ENCODE results near the gene C9orf78. TPM values are rescaled to one million over a fixed set of nuclear protein-coding genes. Genes with fewer than 3 reads are reported as not detected.

Gene C9orf78
- total and polyA plus RNA-seq, 8 donors: 16.3 to 38.6 (median 19.0) TPM

DNA sequence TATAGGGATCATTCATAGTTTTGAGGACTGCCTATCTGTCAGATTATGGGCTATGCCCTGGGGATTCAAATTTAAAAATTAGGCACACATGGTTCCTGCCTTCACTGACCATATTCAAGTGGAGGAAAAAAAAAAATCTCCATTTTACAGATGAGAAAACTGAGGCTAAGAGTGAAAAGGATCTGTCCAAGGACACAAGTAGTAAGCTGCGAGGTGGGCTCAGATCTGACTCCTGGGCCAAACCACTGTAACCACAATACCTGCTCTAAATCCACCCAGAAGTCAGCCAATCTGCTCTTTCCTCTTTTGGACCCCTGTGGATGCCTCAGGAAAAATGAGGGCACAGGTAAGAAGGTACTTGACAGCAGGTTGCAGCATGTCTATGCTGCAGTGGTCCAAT lies 8.3 kb downstream of the C9orf78 start:
- intact Hi-C loops (cut with DNase I): no loop called here
- Histone ChIP-seq H3K27ac (no peak overlapping the region), H3K4me1 (peaks cover 0 to 4% (median 0%) of the 10 kb centered on the region in 3 donors), H3K4me3 (no peak overlapping the region), H3K36me3 (peaks cover 9 to 44% (median 15%) of the 10 kb centered on the region in 3 donors), H3K9me3 (no peaks in the 10 kb centered on the region), H3K27me3 (no peaks in the 10 kb centered on the region)
- no peak for ATAC-seq
- TF ChIP-seq, protein P1, sequence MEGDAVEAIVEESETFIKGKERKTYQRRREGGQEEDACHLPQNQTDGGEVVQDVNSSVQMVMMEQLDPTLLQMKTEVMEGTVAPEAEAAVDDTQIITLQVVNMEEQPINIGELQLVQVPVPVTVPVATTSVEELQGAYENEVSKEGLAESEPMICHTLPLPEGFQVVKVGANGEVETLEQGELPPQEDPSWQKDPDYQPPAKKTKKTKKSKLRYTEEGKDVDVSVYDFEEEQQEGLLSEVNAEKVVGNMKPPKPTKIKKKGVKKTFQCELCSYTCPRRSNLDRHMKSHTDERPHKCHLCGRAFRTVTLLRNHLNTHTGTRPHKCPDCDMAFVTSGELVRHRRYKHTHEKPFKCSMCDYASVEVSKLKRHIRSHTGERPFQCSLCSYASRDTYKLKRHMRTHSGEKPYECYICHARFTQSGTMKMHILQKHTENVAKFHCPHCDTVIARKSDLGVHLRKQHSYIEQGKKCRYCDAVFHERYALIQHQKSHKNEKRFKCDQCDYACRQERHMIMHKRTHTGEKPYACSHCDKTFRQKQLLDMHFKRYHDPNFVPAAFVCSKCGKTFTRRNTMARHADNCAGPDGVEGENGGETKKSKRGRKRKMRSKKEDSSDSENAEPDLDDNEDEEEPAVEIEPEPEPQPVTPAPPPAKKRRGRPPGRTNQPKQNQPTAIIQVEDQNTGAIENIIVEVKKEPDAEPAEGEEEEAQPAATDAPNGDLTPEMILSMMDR (IDR thresholded peaks at IDR 0.05): no peak
- FAIRE-seq: no peak
- no peak for DNase-seq
- WGBS, 2 donors: 82 to 94% methylated on average over 1 of the region's 1 CpG

DNA sequence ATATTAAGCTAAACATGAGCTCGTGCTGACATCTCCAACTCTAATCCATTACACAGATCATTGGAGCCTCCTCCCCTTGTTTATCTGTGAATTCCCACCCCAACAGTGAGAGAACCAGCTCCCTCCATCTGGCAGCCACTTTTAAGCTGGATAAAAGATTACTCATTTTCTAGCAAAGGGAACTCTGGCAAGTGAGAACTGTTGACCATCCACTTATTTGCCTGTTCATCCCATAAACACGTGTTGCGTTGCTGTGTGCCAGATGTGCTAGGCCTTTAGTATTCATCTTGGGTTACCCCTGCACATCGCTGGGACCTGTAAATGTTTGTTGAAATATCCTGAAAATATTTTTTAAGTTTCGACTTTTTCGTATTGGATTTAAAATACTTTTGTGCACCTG lies 8.7 kb downstream of the C9orf78 start:
- FAIRE-seq (no peak), ATAC-seq (no peak), DNase-seq (no peak)
- 65 to 67% methylated on average over 6 of the region's 6 CpGs for WGBS, 2 donors
- Histone ChIP-seq H3K36me3 (peaks cover 9 to 43% (median 15%) of the 10 kb centered on the region in 3 donors), H3K27me3 (no peaks in the 10 kb centered on the region), H3K9me3 (no peaks in the 10 kb centered on the region), H3K4me3 (no peak overlapping the region), H3K27ac (no peak overlapping the region), H3K4me1 (peaks cover 0 to 4% (median 0%) of the 10 kb centered on the region in 3 donors)
- TF ChIP-seq, protein P1 (IDR thresholded peaks at IDR 0.05): no peak
- intact Hi-C loops (cut with DNase I): no loop called here

DNA sequence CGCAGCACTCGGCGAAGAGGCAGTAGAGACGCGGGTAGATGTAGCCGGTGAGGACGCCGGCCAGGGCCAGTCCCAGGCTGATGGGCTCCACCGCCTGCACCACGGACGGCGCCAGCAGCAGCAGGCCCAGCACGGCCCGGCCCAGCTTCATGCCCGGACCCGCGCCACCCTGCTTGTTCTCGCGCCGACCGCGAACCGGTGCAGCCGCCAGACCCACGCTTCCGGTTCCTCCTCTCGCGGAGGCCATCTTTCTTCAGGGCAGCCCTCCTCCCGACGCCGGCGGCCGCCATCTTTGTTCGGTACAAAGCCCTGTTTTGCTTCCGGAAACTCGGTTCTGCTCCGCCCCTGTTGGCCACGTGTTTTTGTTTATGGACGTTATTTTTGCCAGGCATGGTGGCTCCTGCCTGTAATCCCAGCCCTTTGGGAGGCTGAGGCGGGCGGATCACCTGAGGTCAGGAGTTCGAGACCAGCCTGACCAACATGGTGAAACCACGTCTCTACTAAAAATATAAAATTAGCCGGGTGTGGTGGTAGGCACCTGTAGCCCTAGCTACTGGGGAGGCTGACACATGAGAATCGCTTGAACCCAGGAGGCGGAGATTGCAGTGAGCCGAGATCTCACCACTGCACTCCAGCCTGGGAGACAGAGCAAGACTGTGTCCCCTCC lies 11.0 kb downstream of the C9orf78 start, which contains the start of gene TOR1A:
TOR1A (minus strand) TSS at position 202 of the 667 bp plus-strand sequence; CDS start at position 151, 51 bp downstream.
- no peaks in the 10 kb centered on the region for H3K9me3 ChIP-seq
- peaks cover 2 to 41% (median 12%) of the 10 kb centered on the region in 3 donors for H3K36me3 ChIP-seq
- TF ChIP-seq, protein P1 (IDR thresholded peaks at IDR 0.05): no peak
- DNase-seq (peak; percentile 93 to 97 (median 95)), FAIRE-seq (no peak), ATAC-seq (peak; percentile 96 to 98 (median 98))
- H3K4me3 ChIP-seq: peak within 1 kb of the TSS; percentile 72 to 84 (median 76)
- H3K27ac ChIP-seq: peak within 1 kb of the TSS; percentile 22 to 50 (median 42)
- 4% methylated on average over 37 to 47 of the region's 47 CpGs for WGBS, 2 donors
- H3K27me3 ChIP-seq: no peaks in the 10 kb centered on the region
- intact Hi-C loops (cut with DNase I): no loop called here
- H3K4me1 ChIP-seq: peaks cover 0 to 4% (median 0%) of the 10 kb centered on the region in 3 donors

DNA sequence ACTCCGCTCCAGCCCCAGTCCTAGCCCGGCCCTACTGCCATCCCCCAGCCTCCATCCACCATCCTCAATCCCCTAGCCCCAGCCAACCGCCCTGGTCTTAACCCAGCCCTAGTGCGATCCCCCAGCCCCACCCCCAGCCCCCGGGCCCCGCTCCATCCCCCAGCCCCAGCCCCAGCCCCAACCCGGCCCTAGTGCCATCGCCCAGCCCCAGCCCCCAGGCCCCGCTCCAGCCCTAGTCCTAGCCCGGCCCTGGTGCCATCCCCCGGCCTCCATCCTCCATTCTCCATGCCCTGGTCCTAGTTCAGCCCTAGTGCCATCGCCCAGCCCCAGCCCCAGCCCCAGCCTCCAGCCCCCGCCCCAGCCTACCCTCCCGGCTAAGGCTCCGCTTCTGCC lies 11.5 kb downstream of the C9orf78 start:
- DNase-seq (peak in 2 of 6 donors; percentile 60 to 81), ATAC-seq (peak; percentile 29 to 62 (median 52)), FAIRE-seq (no peak)
- Histone ChIP-seq H3K36me3 (peaks cover 0 to 36% (median 8%) of the 10 kb centered on the region in 3 donors), H3K4me1 (peaks cover 0 to 4% (median 0%) of the 10 kb centered on the region in 3 donors), H3K27me3 (no peaks in the 10 kb centered on the region), H3K9me3 (no peaks in the 10 kb centered on the region), H3K4me3 (peak overlapping the region; percentile 72 to 84 (median 76)), H3K27ac (peak overlapping the region in 3 of 4 donors; percentile 38 to 50 (median 46))
- intact Hi-C loops (cut with DNase I): no loop called here
- TF ChIP-seq, protein P1 (IDR thresholded peaks at IDR 0.05): no peak
- WGBS, 2 donors: 0 to 1% methylated on average over 6 to 14 of the region's 15 CpGs

Data from pancreas (tissue), 10 donors.